ENCODE results near the gene PRSS33.

Gene PRSS33

GRCh38 chr16:2820836-2821486 lies 33.6 kb upstream of the PRSS33 start:
- DNase-seq, result no peak

- DNase-seq, result no peak
Observed at GRCh38 chr16:2819939-2820835, 32.8 kb upstream of the PRSS33 start.

GRCh38 chr16:2819179-2819938 lies 32.0 kb upstream of the PRSS33 start:
- no peak for DNase-seq

- DNase-seq, result no peak
Observed at GRCh38 chr16:2818272-2818876, 31.0 kb upstream of the PRSS33 start.

GRCh38 chr16:2817340-2818271 lies 30.2 kb upstream of the PRSS33 start:
- no peak for DNase-seq

- no peak for DNase-seq
Observed at GRCh38 chr16:2816751-2817339, 29.5 kb upstream of the PRSS33 start, which contains the start of gene PRSS21. TSS of gene PRSS21 (plus strand) at chr16:2817237. CDS start at chr16:2817269, 32 bp downstream.

GRCh38 chr16:2815299-2815771 lies 28.0 kb upstream of the PRSS33 start:
- no peak for DNase-seq

GRCh38 chr16:2814551-2815298 lies 27.4 kb upstream of the PRSS33 start:
- no peak for DNase-seq

- DNase-seq, result no peak
Observed at GRCh38 chr16:2813771-2814221, 26.4 kb upstream of the PRSS33 start.

- no peak for DNase-seq
Observed at GRCh38 chr16:2811703-2812471, 24.5 kb upstream of the PRSS33 start.

- DNase-seq, result no peak
Observed at GRCh38 chr16:2810651-2811050, 23.3 kb upstream of the PRSS33 start.

- no peak for DNase-seq
Observed at GRCh38 chr16:2809149-2809760, 21.9 kb upstream of the PRSS33 start.

- DNase-seq, result no peak
Observed at GRCh38 chr16:2808181-2808580, 20.8 kb upstream of the PRSS33 start.

GRCh38 chr16:2806286-2806685 lies 18.9 kb upstream of the PRSS33 start:
- DNase-seq, result no peak

GRCh38 chr16:2804728-2805127 lies 17.4 kb upstream of the PRSS33 start:
- no peak for DNase-seq

- DNase-seq, result no peak
Observed at GRCh38 chr16:2803545-2804195, 16.3 kb upstream of the PRSS33 start.

GRCh38 chr16:2799859-2800226 lies 12.5 kb upstream of the PRSS33 start:
- DNase-seq, result no peak

GRCh38 chr16:2799205-2799858 lies 12.0 kb upstream of the PRSS33 start:
- no peak for DNase-seq
